VCaP (cell line): ENCODE results near the gene EDRF1.

Experiments used
- H3K27ac ChIP-seq: fragments of 450-650 bp; 2 replicates; pipeline ENCODE4 v1.5.1; 2017
- TF ChIP-seq, protein P1 (sequence below): fragments of 450-650 bp; conservative IDR thresholded peaks from 2 replicates; pipeline ENCODE4 v1.5.1; 2017; ENCODE audit warnings: mild to moderate bottlenecking, moderate library complexity

The EDRF1 gene

DNA sequence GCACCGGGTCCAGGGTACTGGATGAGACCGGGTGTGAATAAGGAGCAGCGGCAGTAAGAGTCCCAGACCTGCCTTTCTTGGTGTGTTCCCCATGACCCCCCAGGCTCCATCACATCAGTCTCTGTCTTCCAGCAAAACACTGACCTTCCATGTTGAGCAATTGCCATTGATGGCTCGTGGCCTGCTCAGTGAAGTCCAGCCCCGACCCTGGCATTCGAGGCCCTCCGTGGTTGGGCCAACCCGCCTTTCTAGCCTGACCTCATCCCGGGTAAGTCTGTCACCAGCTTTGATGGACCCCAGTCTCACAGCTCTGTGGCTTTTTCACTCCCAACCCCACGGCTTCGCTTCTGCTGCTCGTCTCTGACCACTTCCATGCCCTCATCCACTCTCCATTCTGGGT is 49.7 kb downstream of the EDRF1 start:
- H3K27ac ChIP-seq: no peak overlapping the region
- TF ChIP-seq, protein P1, sequence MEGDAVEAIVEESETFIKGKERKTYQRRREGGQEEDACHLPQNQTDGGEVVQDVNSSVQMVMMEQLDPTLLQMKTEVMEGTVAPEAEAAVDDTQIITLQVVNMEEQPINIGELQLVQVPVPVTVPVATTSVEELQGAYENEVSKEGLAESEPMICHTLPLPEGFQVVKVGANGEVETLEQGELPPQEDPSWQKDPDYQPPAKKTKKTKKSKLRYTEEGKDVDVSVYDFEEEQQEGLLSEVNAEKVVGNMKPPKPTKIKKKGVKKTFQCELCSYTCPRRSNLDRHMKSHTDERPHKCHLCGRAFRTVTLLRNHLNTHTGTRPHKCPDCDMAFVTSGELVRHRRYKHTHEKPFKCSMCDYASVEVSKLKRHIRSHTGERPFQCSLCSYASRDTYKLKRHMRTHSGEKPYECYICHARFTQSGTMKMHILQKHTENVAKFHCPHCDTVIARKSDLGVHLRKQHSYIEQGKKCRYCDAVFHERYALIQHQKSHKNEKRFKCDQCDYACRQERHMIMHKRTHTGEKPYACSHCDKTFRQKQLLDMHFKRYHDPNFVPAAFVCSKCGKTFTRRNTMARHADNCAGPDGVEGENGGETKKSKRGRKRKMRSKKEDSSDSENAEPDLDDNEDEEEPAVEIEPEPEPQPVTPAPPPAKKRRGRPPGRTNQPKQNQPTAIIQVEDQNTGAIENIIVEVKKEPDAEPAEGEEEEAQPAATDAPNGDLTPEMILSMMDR: no peak

DNA sequence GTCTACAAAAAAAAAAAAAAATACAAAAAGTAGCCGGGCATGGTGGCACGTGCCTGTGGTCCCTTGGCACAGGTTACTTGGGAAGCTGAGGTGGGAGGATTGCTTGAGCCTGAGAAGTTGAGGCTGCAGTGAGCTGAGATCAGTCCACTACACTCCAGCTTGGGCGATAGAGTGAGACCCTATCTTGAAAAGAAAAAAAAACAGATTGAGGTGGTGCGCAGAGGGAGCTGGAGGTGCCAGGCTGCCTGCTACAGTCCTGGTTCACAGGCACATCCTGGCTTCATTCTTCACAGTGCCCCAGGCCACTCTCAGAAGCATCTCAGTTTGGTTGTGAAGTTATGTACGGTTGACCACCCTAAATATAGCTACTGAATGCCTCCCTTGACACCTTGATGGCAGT is 51.3 kb downstream of the EDRF1 start:
- TF ChIP-seq, protein P1: no peak
- no peak overlapping the region for H3K27ac ChIP-seq

DNA sequence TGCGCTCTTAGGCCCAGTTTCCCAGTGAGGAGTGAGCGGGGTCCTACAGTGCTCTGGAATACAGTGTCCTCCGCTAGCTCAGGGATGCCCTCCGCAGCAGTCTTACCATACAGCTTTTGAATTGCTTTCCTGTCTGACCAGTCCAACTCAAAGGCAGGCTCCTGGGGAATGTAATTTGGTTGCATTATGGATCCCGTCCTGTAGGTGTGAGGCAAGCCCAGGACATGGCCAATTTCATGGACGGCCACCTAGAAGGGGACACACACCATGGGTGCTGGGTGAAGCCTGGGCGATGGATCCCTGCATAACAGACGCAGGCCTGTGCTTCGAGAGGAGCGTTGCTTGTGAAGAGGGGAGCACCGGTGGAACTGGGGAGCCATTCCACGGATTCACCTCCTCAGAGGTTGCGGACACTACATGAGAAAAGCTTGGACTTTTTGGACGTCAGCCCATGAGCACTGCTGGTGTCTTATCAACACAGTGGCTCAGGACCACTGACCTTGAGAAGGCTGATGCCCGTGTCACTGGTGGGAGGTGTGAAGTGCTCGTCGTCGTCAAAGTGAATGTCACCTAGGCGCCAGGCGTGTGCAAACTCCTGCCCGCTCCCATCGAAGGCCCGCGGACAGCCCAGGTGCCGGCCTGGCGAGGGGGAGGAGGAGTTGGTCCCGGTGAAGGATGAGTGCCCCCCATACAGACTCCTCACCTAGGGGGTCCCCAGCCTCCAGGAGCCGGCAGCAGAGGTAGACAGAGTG is 52.8 kb downstream of the EDRF1 start:
- no peak overlapping the region for H3K27ac ChIP-seq
- TF ChIP-seq, protein P1: no peak

DNA sequence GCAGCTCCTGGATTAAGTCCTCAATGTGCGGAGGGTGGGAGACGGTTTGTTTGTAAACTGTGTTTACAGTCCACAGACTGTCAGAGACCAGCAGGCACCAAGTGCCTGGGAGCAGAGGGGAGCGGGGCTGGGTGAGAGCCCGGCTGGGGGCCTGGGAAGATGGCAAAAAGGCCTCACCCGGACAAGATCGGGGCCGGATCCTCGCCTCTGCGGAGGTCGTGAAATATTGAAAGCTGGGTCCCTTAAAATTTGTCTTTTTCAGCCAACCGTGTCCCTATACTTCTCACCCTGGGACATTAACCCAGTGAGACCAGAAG is 53.3 kb downstream of the EDRF1 start:
- TF ChIP-seq, protein P1: no peak
- no peak overlapping the region for H3K27ac ChIP-seq

DNA sequence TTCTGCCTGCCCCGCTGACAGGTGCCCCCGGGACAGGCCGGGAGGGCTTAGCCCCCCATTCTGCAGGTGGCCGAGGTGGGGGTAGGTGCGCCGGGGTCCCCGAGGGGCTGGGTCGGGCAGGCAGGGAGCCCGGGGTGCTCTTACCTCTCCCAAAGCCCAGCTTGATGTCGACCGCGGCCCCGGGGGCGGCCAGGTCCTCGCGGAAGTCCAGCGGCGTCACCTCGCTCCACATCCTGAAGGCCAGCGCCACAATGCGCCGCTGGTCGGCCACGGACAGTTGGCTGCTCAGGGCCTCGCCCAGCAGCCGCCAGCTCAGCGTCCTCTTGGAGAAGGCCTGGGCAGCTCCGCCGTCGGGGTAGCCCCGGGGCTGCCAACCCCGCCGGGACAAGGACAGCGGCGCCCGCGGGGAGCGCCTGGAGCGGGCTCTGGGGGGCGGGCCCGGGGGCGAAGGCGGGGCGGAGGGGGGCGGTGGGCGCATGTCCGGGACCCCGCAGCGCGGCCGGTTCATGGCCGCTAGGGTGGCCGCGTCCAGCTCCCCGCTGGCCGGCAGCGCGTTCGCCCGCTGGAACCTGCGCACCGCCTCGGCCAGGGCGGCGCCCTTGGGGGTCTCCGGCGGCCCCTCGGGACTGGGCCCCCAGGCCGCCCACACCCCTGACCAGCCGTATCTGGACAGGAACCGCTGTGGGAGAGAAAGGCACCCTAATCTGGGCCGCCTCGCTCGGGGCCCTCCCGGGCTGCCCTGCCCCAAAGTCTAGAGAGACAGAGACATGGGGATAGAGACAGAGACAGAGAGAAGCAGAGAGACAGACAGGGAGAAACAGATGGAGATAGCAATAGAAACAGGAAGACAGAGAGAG is 54.4 kb downstream of the EDRF1 start:
- TF ChIP-seq, protein P1: no peak
- no peak overlapping the region for H3K27ac ChIP-seq

DNA sequence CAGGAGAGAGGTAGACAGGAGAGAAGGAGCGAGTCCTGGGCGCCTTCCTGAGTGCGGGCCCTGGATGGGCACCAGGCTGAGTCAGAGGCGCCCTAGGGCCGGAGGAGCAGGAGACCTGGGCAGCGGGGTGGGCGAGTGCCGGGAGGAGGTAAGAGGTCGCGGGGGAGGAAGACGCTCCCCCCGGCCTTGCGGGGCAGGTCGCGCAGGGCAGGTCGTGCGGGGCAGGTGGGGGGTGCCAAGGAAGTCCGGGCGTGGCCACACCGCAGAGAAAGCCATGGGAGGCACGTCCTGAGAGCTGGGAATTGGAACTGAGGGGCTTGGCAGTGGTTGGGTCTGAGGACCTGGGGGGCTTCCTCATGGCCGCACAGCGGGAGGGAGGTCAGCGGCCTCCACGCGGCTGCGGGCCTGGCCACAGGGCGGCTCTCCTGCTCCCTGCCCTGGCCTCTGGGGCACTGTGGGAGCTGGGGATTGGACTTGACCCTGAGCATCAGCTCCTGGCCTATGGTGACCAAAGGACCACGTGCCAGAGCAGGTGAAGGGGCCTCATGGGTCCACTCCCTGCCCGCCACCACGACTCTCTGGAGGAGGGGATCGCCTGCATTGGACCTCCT is 55.2 kb downstream of the EDRF1 start:
- TF ChIP-seq, protein P1: no peak
- no peak overlapping the region for H3K27ac ChIP-seq

DNA sequence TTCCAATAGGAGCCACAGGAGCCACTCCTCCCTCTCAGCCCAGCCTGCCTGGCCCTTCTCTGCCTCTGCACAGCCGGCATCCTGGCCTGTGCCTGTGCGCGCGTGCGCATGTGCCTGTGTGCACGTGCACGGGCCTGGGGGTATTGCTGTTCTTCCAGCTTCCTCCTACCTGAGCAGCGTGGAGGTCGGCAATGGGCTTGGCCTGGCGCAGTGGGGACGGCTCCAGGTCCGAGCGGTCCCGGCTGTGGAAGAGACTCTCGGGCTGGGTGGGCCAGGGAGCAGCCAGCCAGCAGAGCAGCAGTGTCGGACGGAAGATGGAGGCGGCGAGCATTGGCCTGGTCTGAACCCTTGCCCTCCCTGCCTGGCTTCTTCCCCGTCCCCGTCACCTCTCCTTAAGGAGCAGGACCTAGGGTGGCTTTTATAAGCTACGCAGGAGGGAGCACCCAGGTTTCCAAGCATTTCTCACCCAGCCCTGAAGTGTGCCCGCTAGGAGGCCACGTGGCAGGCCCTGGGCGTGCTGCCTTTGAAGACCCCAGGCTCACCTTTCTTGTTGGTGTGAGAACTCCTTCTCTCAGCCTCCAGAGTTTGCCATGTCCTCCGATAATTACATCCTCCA is 56.1 kb downstream of the EDRF1 start, which contains the start of gene MMP21:
MMP21 (minus strand) TSS at position 331 of the 616 bp plus-strand sequence; CDS start at position 331, 0 bp downstream.
- TF ChIP-seq, protein P1: no peak
- no peak within 1 kb of the TSS for H3K27ac ChIP-seq
